ENCODE data around the gene RNU7-1. TPM values are rescaled to one million over a fixed set of nuclear protein-coding genes. Genes with fewer than 3 reads are reported as not detected.

Gene RNU7-1
- total and polyA plus RNA-seq, 2 experiments from 2014 or later = not detected

DNA sequence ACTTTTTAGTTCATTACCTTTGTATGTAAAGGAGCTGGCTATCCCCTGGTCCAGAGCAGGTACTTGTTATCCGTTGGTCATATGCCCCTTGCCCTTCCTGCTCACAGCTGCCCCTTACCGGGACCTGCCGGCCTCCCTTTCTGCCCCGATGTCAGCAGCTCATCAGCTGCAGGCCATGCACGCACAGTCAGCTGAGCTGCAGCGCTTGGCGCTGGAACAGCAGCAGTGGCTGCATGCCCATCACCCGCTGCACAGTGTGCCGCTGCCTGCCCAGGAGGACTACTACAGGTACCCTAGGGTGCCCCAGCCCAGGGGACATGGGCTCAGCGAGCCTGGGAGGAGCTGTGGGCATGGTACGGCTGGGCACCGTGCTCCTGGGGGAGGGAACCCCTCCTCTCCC is 2.3 kb upstream of the RNU7-1 start:
- TF ChIP-seq, protein P1, sequence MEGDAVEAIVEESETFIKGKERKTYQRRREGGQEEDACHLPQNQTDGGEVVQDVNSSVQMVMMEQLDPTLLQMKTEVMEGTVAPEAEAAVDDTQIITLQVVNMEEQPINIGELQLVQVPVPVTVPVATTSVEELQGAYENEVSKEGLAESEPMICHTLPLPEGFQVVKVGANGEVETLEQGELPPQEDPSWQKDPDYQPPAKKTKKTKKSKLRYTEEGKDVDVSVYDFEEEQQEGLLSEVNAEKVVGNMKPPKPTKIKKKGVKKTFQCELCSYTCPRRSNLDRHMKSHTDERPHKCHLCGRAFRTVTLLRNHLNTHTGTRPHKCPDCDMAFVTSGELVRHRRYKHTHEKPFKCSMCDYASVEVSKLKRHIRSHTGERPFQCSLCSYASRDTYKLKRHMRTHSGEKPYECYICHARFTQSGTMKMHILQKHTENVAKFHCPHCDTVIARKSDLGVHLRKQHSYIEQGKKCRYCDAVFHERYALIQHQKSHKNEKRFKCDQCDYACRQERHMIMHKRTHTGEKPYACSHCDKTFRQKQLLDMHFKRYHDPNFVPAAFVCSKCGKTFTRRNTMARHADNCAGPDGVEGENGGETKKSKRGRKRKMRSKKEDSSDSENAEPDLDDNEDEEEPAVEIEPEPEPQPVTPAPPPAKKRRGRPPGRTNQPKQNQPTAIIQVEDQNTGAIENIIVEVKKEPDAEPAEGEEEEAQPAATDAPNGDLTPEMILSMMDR (IDR thresholded peaks at IDR 0.05; ENCODE audit: low read depth, low read length) = no peak
- no peak overlapping the region for H3K4me3 ChIP-seq
- no peak for DNase-seq (ENCODE audit: low read depth in 1 of 2, low spot score in 1 of 2)
- no peak overlapping the region for H3K27ac ChIP-seq
- peaks cover 8% of the 10 kb centered on the region for H3K4me1 ChIP-seq (ENCODE audit: low read depth)
- H3K36me3 ChIP-seq = no peaks in the 10 kb centered on the region
- no peaks in the 10 kb centered on the region for H3K9me3 ChIP-seq (ENCODE audit: low read depth)
- no peaks in the 10 kb centered on the region for H3K27me3 ChIP-seq

DNA sequence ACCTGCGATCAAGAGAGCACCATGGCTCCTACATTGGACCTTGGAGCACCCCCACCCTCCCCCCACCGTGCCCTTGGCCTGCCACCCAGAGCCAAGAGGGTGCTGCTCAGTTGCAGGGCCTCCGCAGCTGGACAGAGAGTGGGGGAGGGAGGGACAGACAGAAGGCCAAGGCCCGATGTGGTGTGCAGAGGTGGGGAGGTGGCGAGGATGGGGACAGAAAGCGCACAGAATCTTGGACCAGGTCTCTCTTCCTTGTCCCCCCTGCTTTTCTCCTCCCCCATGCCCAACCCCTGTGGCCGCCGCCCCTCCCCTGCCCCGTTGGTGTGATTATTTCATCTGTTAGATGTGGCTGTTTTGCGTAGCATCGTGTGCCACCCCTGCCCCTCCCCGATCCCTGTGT is 1.8 kb upstream of the RNU7-1 start:
- DNase-seq (ENCODE audit: low read depth in 1 of 2, low spot score in 1 of 2) = no peak
- Histone ChIP-seq H3K4me3 (no peak overlapping the region), H3K27me3 (no peaks in the 10 kb centered on the region), H3K27ac (no peak overlapping the region), H3K36me3 (no peaks in the 10 kb centered on the region), H3K9me3 (ENCODE audit: low read depth) (no peaks in the 10 kb centered on the region), H3K4me1 (ENCODE audit: low read depth) (peaks cover 8% of the 10 kb centered on the region)
- TF ChIP-seq, protein P1 (IDR thresholded peaks at IDR 0.05; ENCODE audit: low read depth, low read length) = no peak

DNA sequence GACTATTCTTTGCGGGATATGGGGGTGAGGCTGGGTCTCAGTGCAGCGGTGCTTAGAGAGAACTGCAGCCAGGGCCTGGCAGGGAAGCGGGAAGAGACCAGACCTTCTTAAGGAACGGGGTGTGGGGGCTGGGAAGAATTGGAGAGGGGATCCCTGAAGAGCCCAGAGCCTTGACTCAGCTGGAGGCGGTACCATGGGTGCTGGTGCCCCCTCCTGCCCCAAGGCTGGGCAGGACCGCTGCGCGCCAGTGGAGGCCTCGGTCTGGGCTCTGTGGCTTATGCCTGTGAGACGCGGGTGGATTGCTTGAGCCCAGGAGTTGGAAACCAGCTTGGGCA is 1.3 kb upstream of the RNU7-1 start:
- no peaks in the 10 kb centered on the region for H3K27me3 ChIP-seq
- H3K36me3 ChIP-seq = no peaks in the 10 kb centered on the region
- DNase-seq (ENCODE audit: low read depth in 1 of 2, low spot score in 1 of 2) = peak in 1 of 2 donors; percentile 7
- no peak overlapping the region for H3K4me3 ChIP-seq
- TF ChIP-seq, protein P1 (IDR thresholded peaks at IDR 0.05; ENCODE audit: low read depth, low read length) = no peak
- H3K4me1 ChIP-seq (ENCODE audit: low read depth) = peaks cover 8% of the 10 kb centered on the region
- peak overlapping the region; percentile 98 for H3K27ac ChIP-seq
- H3K9me3 ChIP-seq (ENCODE audit: low read depth) = no peaks in the 10 kb centered on the region

DNA sequence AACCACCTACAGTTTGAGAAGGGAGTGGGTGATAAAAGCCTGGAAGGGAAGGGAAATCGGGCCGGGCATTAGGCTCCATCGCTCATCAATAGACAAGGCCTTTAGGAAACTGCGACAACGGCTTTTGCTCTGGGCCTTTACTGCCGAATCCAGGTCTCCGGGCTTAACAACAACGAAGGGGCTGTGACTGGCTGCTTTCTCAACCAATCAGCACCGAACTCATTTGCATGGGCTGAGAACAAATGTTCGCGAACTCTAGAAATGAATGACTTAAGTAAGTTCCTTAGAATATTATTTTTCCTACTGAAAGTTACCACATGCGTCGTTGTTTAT is 261 bp upstream of the RNU7-1 start:
- Histone ChIP-seq H3K27ac (peak overlapping the region; percentile 98), H3K27me3 (no peaks in the 10 kb centered on the region), H3K9me3 (ENCODE audit: low read depth) (no peaks in the 10 kb centered on the region), H3K4me1 (ENCODE audit: low read depth) (peaks cover 5% of the 10 kb centered on the region), H3K36me3 (no peaks in the 10 kb centered on the region), H3K4me3 (peak overlapping the region; percentile 47)
- TF ChIP-seq, protein P1 (IDR thresholded peaks at IDR 0.05; ENCODE audit: low read depth, low read length) = no peak
- peak; percentile 90 to 95 for DNase-seq (ENCODE audit: low read depth in 1 of 2, low spot score in 1 of 2)

DNA sequence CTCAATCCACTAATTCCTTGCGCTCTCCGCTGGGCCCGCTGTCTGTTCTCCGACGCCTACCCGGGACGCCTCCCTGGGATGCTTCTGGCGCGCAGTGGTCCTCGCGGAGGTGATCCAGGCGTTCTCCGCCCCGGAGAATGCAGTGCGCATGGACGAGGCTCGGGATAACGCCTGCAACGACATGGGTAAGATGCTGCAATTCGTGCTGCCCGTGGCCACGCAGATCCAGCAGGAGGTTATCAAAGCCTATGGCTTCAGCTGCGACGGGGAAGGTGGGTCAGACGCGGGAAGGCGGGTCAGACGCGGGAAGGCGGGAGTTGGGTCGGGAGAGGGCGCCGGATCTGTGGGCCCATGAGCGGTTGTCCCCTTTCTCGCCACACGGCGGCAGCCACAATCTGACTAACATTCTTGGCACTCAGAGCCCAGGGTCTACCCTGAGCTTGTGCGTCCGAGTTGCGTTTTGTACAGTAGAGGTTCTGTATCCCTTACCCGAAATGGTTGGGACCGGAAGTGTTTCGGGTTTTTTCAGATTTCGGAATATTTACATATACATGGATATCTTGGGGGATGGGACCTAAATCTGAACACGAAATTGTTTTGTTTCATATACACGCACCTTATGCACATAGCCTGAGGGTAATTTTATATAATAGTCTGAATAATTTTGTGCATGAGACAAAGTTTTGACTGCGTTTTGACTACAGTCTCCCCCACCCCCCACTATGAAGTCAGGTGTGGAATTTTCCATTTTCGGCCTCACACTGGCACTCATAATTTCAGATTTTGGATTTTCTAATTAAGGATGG is 968 bp downstream of the RNU7-1 start:
- H3K27me3 ChIP-seq = no peaks in the 10 kb centered on the region
- DNase-seq (ENCODE audit: low read depth in 1 of 2, low spot score in 1 of 2) = peak; percentile 95 to 96

More for the DNA sequence above, 968 bp downstream of the RNU7-1 start:
- peak overlapping the region; percentile 47 for H3K4me3 ChIP-seq
- no peaks in the 10 kb centered on the region for H3K9me3 ChIP-seq (ENCODE audit: low read depth)
- H3K36me3 ChIP-seq = no peaks in the 10 kb centered on the region
- TF ChIP-seq, protein P1 (IDR thresholded peaks at IDR 0.05; ENCODE audit: low read depth, low read length) = peak; percentile 87
- no peaks in the 10 kb centered on the region for H3K4me1 ChIP-seq (ENCODE audit: low read depth)
- H3K27ac ChIP-seq = peak overlapping the region; percentile 98
